Measurements from ENCODE around the gene GRIP2. TPM values are rescaled to one million over a fixed set of nuclear protein-coding genes. Genes with fewer than 3 reads are reported as not detected.
A peak's percentile ranks its signal among the peaks of the same experiment; 100 is the strongest.

GRIP2 gene
- polyA plus RNA-seq, 3 donors: not detected

DNA sequence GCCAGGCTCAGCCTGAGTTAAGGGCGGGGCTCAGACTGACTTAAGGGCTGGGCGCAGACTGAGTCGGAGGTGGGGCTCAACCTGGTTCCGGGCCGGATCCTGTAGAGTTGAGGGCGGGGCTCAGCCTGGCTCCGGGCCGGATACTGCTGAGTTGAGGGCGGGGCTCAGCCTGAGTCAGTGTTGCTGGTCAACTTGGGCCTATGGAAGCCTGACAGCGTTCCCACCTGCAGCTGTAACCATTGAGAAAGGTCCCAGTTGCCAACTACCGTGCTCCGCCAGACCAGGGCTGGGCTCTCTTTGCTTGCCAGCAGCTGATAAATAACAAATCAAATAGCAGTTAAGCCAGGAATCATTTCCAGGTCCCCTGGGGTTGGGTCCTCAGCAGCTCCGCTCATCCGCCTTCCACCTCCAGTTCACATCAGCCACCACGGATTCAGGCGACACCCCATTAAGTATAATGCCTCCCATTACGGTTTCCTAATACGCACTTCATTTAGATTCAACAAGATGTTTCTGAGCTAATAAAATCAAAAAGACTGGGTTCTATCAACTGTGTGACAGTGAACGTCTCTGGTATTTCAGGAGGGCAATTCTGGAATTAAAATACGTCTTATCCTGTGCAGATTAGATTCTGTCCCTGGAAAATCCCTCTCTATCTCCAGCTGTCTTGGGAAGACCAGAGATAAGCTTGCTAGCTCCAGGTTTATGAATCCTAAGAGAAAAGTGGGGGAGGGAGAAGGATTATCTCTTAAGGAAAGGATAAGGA lies 7.3 kb downstream of the GRIP2 start:
- Histone ChIP-seq H3K9ac (ENCODE audit: insufficient read depth, low read length, poor library complexity, severe bottlenecking) (no peak overlapping the region), H3K4me2 (replicated peaks; ENCODE audit: extremely low read depth, low read length, poor library complexity, severe bottlenecking) (no peak overlapping the region), H3K27ac (ENCODE audit: low read depth in 1 of 2, low read length in 2 of 2) (no peak overlapping the region), H3K4me3 (replicated peaks in 1 of 3; ENCODE audit: low read depth in 2 of 3, low read length in 3 of 3) (no peak overlapping the region), H3K27me3 (ENCODE audit: control insufficient read depth in 2 of 2, insufficient read depth in 2 of 2, low read length in 2 of 2) (peaks cover 0 to 9% of the 10 kb centered on the region in 2 donors), H3K9me3 (replicated peaks in 1 of 2; ENCODE audit: control insufficient read depth in 1 of 2, insufficient read depth in 1 of 2, low read length in 2 of 2) (no peaks in the 10 kb centered on the region), H3K36me3 (replicated peaks in 1 of 2; ENCODE audit: control insufficient read depth in 1 of 2, insufficient read depth in 2 of 2, low read length in 2 of 2) (no peaks in the 10 kb centered on the region), H3K4me1 (ENCODE audit: control insufficient read depth in 1 of 2, insufficient read depth in 2 of 2, low read length in 2 of 2) (no peaks in the 10 kb centered on the region), H2AFZ (ENCODE audit: insufficient read depth, low read depth, low read length, poor library complexity, severe bottlenecking) (no peak overlapping the region), H4K20me1 (ENCODE audit: insufficient read depth, low read length) (no peaks in the 10 kb centered on the region), H3K79me2 (ENCODE audit: insufficient read depth, low read length) (no peaks in the 10 kb centered on the region)
- H3K4me1 Mint-ChIP-seq: no peaks in the 10 kb centered on the region
- no peaks in the 10 kb centered on the region for H3K36me3 Mint-ChIP-seq
- peaks cover 6 to 21% (median 12%) of the 10 kb centered on the region in 3 donors for H3K27me3 Mint-ChIP-seq (ENCODE audit: low read depth in 3 of 3)
- TF ChIP-seq, protein P1, sequence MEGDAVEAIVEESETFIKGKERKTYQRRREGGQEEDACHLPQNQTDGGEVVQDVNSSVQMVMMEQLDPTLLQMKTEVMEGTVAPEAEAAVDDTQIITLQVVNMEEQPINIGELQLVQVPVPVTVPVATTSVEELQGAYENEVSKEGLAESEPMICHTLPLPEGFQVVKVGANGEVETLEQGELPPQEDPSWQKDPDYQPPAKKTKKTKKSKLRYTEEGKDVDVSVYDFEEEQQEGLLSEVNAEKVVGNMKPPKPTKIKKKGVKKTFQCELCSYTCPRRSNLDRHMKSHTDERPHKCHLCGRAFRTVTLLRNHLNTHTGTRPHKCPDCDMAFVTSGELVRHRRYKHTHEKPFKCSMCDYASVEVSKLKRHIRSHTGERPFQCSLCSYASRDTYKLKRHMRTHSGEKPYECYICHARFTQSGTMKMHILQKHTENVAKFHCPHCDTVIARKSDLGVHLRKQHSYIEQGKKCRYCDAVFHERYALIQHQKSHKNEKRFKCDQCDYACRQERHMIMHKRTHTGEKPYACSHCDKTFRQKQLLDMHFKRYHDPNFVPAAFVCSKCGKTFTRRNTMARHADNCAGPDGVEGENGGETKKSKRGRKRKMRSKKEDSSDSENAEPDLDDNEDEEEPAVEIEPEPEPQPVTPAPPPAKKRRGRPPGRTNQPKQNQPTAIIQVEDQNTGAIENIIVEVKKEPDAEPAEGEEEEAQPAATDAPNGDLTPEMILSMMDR (IDR thresholded peaks at IDR 0.05): no peak
- WGBS (ENCODE audit: insufficient coverage): 87% methylated on average over 15 of the region's 20 CpGs
- DNase-seq: no peak
- H3K4me3 Mint-ChIP-seq: no peak overlapping the region
- peak overlapping the region in 1 of 7 donors; percentile 59 for H3K27ac Mint-ChIP-seq
- peaks cover 0 to 4% (median 0%) of the 10 kb centered on the region in 7 donors for H3K9me3 Mint-ChIP-seq
- intact Hi-C loops (cut with micrococcal nuclease): no loop called here

DNA sequence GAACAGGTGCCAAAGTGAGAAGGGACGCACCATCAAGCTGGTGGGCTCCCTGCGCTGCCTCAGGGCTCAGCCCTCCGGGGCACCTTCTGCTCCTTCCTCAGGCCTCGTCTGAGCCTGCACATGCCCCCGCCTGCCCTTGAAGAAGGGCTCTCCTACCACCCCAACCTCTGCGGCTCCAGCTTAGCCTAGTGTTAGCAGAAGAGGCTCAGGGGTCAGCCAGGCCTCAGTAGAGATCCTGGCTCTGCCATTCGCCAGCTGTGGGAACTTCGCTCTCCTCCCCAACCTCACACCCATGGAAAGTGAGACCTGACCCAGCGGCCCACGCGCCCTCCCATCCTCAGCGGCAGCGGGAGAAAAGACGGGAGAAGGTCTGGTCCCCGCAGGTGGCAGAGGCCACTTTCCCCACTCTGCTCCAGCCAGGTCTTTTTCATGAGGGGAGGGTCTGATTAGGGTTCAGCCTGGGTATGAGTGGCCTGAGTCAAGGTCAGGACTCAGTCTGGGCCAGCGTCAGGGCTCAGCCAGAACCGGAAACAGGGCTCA lies 8.2 kb downstream of the GRIP2 start:
- H3K27me3 Mint-ChIP-seq (ENCODE audit: low read depth in 3 of 3): peaks cover 6 to 23% (median 12%) of the 10 kb centered on the region in 3 donors
- H3K27ac ChIP-seq (ENCODE audit: low read depth in 1 of 2, low read length in 2 of 2): no peak overlapping the region
- H3K36me3 Mint-ChIP-seq: no peaks in the 10 kb centered on the region
- no peak overlapping the region for H3K4me3 Mint-ChIP-seq
- peaks cover 0 to 4% (median 0%) of the 10 kb centered on the region in 7 donors for H3K9me3 Mint-ChIP-seq
- 98% methylated on average over 10 of the region's 17 CpGs for WGBS (ENCODE audit: insufficient coverage)
- no peak overlapping the region for H3K9ac ChIP-seq (ENCODE audit: insufficient read depth, low read length, poor library complexity, severe bottlenecking)
- DNase-seq: no peak
- TF ChIP-seq, protein P1 (IDR thresholded peaks at IDR 0.05): no peak
- no peak overlapping the region for H3K4me3 ChIP-seq (replicated peaks in 1 of 3; ENCODE audit: low read depth in 2 of 3, low read length in 3 of 3)
- intact Hi-C loops (cut with micrococcal nuclease): no loop called here
- no peaks in the 10 kb centered on the region for H3K4me1 ChIP-seq (ENCODE audit: control insufficient read depth in 1 of 2, insufficient read depth in 2 of 2, low read length in 2 of 2)
- H3K36me3 ChIP-seq (replicated peaks in 1 of 2; ENCODE audit: control insufficient read depth in 1 of 2, insufficient read depth in 2 of 2, low read length in 2 of 2): no peaks in the 10 kb centered on the region
- no peaks in the 10 kb centered on the region for H3K9me3 ChIP-seq (replicated peaks in 1 of 2; ENCODE audit: control insufficient read depth in 1 of 2, insufficient read depth in 1 of 2, low read length in 2 of 2)
- no peak overlapping the region for H2AFZ ChIP-seq (ENCODE audit: insufficient read depth, low read depth, low read length, poor library complexity, severe bottlenecking)
- no peaks in the 10 kb centered on the region for H3K4me1 Mint-ChIP-seq
- peaks cover 0 to 9% of the 10 kb centered on the region in 2 donors for H3K27me3 ChIP-seq (ENCODE audit: control insufficient read depth in 2 of 2, insufficient read depth in 2 of 2, low read length in 2 of 2)
- no peak overlapping the region for H3K4me2 ChIP-seq (replicated peaks; ENCODE audit: extremely low read depth, low read length, poor library complexity, severe bottlenecking)
- H3K79me2 ChIP-seq (ENCODE audit: insufficient read depth, low read length): no peaks in the 10 kb centered on the region
- H4K20me1 ChIP-seq (ENCODE audit: insufficient read depth, low read length): no peaks in the 10 kb centered on the region
- H3K27ac Mint-ChIP-seq: no peak overlapping the region

All from CD14-positive monocyte (primary cell).